Gastroesophageal sphincter (tissue), 4 donors: ENCODE results near the gene ETV6. TPM values are rescaled to one million over a fixed set of nuclear protein-coding genes. Genes with fewer than 3 reads are reported as not detected.

ENCODE experiments used
- ATAC-seq: fragments of 150-250 bp; one replicate; pipeline ENCODE4 v1.9.1; 2016; ENCODE audit warnings: mild to moderate bottlenecking, moderate library complexity
- H3K27ac ChIP-seq, 4 donors: fragments of 200-600 bp; sonication (generic) in 3 of 4; 1 replicate in 3 of 4; 2 replicates in 1 of 4; pipeline ENCODE4 v1.5.1; 2016 to 2019
- H3K27me3 ChIP-seq: fragments of 200-600 bp; sonication (generic); one replicate; pipeline ENCODE4 v1.5.1; 2019
- H3K36me3 ChIP-seq, 2 donors: fragments of 200-600 bp; sonication (generic); one replicate each; pipeline ENCODE4 v1.5.1; 2019; ENCODE audit warnings: control low read depth in 1 of 2
- H3K4me1 ChIP-seq, 3 donors: fragments of 200-600 bp; sonication (generic); 1 replicate in 2 of 3; 2 replicates in 1 of 3; pipeline ENCODE4 v1.5.1; 2016 to 2019; ENCODE audit warnings: control low read depth in 2 of 3
- H3K4me3 ChIP-seq, 2 donors: fragments of 200-600 bp; sonication (generic); one replicate each; pipeline ENCODE4 v1.5.1; 2019; ENCODE audit warnings: mild to moderate bottlenecking in 1 of 2, moderate library complexity in 1 of 2
- H3K9me3 ChIP-seq, 3 donors: fragments of 200-600 bp; sonication (generic); one replicate each; pipeline ENCODE4 v1.5.1; 2017 to 2019; ENCODE audit warnings: control low read depth in 2 of 3
- EP300 ChIP-seq: sonication (generic); formaldehyde crosslinking; IDR thresholded peaks from one replicate; pipeline ENCODE4 v1.6.1; 2017; ENCODE audit warnings: antibody characterized with exemption, mild to moderate bottlenecking
- POLR2A ChIP-seq, 2 donors: fragments of 450-650 bp; IDR thresholded peaks; one replicate each; pipeline ENCODE4 v1.6.1; 2017; ENCODE audit warnings: antibody characterized with exemption in 2 of 2, mild to moderate bottlenecking in 2 of 2, moderate library complexity in 1 of 2
- POLR2AphosphoS5 ChIP-seq: sonication (generic); formaldehyde crosslinking; IDR thresholded peaks from one replicate; pipeline ENCODE4 v1.6.1; 2017; ENCODE audit warnings: antibody characterized with exemption
- WGBS, 2 donors: methylation state at CpG; one replicate each; pipeline ENCODE4 v1.1.5; 2018; ENCODE audit warnings: low coverage in 1 of 2; 5-methylcytosine and 5-hydroxymethylcytosine counted together
- total RNA-seq, 4 donors: library from RNA; depleted of rRNA; stranded (reverse); fragments of >200 nt; gene quantifications; one replicate each; pipeline ENCODE4 v1.1.0, GENCODE V29; 2016
- TF ChIP-seq, protein P1 (sequence below), 4 experiments: fragments of 200-600 bp in 2 of 4; fragments of 450-650 bp in 2 of 4; sonication (generic) in 1 of 4; IDR thresholded peaks; one replicate each; pipeline ENCODE4 v1.5.1; 2017 to 2019; ENCODE audit warnings: antibody characterized with exemption in 4 of 4, mild to moderate bottlenecking in 2 of 4, moderate library complexity in 2 of 4

ETV6 gene
- total RNA-seq, 4 donors from 2014 or later = 18.7 to 30.1 (median 21.1) TPM

DNA sequence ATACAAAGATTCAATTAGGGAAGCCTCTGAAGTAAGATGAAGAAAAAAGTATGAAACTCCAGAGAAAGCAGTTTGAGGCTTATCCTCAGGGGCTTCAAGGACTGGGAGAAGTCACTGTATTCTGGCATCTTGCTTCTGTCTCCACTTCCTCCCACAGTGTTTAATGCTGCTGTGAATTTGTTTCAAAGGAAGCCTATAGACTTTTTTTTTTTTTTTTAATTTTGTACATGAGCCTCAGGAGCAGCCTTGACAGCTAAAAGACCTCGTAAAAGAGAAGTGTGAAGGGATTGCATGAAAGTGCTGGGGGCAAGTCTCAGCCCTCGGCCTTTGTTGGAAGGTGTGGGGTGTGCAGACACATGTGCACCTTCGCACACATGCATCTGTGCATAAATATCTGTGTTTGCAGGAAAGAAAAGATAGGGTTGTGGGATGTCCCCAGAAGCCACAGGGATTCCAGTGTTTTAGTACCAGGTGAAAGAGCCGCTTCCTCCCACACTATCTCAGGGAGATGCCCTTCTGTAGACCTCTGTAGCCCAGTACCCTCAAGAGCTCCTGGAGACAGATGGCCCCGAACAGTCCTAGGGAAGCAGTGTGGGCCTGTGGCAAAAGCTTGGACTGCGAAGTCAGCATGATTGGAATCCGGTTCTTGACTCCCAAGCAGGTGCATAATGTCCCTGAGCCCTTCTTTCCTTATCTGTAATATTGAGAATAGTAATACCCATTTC is 227.8 kb downstream of the ETV6 start:
- 80 to 89% methylated on average over 5 to 6 of the region's 7 CpGs for WGBS, 2 donors
- no peaks in the 10 kb centered on the region for H3K36me3 ChIP-seq
- TF ChIP-seq, protein P1, sequence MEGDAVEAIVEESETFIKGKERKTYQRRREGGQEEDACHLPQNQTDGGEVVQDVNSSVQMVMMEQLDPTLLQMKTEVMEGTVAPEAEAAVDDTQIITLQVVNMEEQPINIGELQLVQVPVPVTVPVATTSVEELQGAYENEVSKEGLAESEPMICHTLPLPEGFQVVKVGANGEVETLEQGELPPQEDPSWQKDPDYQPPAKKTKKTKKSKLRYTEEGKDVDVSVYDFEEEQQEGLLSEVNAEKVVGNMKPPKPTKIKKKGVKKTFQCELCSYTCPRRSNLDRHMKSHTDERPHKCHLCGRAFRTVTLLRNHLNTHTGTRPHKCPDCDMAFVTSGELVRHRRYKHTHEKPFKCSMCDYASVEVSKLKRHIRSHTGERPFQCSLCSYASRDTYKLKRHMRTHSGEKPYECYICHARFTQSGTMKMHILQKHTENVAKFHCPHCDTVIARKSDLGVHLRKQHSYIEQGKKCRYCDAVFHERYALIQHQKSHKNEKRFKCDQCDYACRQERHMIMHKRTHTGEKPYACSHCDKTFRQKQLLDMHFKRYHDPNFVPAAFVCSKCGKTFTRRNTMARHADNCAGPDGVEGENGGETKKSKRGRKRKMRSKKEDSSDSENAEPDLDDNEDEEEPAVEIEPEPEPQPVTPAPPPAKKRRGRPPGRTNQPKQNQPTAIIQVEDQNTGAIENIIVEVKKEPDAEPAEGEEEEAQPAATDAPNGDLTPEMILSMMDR (IDR thresholded peaks at IDR 0.05) = no peak
- TF ChIP-seq POLR2A (IDR thresholded peaks at IDR 0.05) (no peak), POLR2AphosphoS5 (no peak), EP300 (no peak)
- no peaks in the 10 kb centered on the region for H3K9me3 ChIP-seq
- no peak overlapping the region for H3K4me3 ChIP-seq
- ATAC-seq = no peak
- H3K27me3 ChIP-seq = no peaks in the 10 kb centered on the region
- H3K27ac ChIP-seq = peak overlapping the region; percentile 12 to 77 (median 76)
- H3K4me1 ChIP-seq = peaks cover 10 to 54% (median 14%) of the 10 kb centered on the region in 3 donors

DNA sequence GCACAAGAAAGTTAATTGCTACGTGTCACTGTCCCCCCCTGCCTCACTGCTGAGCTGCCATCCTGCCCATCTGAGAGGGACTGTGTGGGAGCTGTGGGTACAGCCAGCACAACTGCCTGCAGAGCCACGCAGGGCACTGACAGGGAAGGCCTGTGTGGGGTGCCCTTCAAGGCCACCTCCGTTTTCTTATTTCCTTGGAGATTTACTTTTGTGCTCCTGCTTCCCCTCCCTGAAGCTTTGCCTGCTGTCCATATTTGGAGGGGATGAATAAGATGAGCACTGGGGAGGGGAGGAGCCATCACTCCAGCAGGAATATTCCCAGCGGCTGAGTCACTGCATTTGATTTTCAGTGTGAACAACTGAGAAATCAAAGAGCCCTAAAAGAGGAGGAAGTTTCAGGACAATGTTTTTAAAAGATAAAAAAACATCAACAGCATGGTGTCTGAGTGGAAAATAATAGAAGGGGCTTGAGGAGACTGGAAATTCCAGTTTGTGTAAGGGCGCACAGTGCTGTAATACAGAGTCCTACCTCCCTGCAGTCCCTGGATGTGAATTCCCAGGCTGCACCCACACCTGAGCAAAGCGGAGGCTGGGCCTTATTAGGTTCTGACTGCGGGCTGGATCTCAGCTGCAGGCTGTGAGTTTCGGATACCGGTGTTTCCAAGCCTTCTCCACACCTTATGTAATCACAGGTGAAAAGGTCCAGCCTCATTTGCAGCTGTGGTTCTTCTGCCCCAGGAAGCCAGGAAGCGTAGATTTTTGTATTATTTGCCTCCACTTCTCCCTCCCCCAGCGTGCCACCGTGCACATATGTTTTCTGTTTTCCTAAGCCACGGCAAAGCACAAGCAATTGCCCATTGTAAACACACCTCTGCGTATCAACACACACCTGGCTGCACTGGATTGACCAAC is 228.7 kb downstream of the ETV6 start:
- Histone ChIP-seq H3K36me3 (no peaks in the 10 kb centered on the region), H3K4me1 (peaks cover 10 to 62% (median 14%) of the 10 kb centered on the region in 3 donors), H3K27me3 (no peaks in the 10 kb centered on the region), H3K4me3 (no peak overlapping the region), H3K9me3 (no peaks in the 10 kb centered on the region), H3K27ac (peak overlapping the region; percentile 9 to 77 (median 76))
- peak; percentile 75 for ATAC-seq
- TF ChIP-seq, protein P1 (IDR thresholded peaks at IDR 0.05) = peak in 1 of 4 experiments; percentile 4
- TF ChIP-seq POLR2A (IDR thresholded peaks at IDR 0.05) = no peak
- 61 to 68% methylated on average over 4 to 12 of the region's 14 CpGs for WGBS, 2 donors

DNA sequence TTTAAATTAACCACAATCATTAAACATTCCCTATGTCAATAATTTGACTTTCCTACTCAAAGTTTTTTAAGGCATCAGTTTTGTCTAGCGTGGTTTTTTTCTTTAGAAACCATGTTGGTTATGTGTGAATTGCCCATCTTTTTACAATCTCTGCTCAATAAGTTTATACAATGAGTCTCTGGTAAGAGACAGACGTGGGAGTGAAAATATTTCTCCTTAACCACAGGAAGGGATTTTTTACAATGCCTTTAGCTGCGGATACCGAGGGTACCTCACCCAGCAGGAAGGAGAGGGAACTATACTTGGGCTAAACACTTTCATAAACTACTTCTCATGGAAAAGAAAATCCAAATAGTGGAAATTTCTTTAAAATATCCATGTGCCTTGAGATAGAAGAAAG is 229.8 kb downstream of the ETV6 start:
- Histone ChIP-seq H3K4me3 (no peak overlapping the region), H3K27me3 (no peaks in the 10 kb centered on the region), H3K9me3 (no peaks in the 10 kb centered on the region), H3K27ac (peak overlapping the region in 2 of 4 donors; percentile 75 to 77), H3K36me3 (peaks cover 0 to 7% of the 10 kb centered on the region in 2 donors), H3K4me1 (peaks cover 10 to 67% (median 14%) of the 10 kb centered on the region in 3 donors)
- WGBS, 2 donors = 41 to 64% methylated on average over 4 of the region's 4 CpGs
- no peak for TF ChIP-seq POLR2A (IDR thresholded peaks at IDR 0.05)
- no peak for TF ChIP-seq POLR2AphosphoS5
- no peak for TF ChIP-seq EP300
- TF ChIP-seq, protein P1 (IDR thresholded peaks at IDR 0.05) = no peak
- ATAC-seq = no peak

DNA sequence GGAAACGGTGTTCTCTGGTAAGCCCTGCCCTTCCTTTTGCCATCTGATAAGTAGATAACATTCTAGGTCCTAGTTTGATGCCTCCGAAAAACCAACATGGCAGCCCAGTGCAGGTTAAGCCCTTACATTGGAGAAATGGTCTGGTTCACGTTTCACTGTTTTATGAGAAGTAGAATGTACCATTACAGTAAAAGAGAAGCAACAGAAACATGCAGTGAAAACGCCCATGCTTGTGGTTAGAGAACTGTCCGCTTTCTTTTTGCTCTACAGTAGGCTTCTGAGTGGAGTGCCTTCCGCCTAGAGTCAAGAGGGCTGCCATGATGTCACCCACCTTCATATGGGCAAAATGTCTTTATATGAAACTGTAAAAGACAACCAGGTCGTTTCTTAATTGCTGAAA is 230.9 kb downstream of the ETV6 start:
- no peak overlapping the region for H3K4me3 ChIP-seq
- H3K27me3 ChIP-seq = no peaks in the 10 kb centered on the region

More for the DNA sequence above, 230.9 kb downstream of the ETV6 start:
- Histone ChIP-seq H3K36me3 (peaks cover 0 to 17% of the 10 kb centered on the region in 2 donors), H3K4me1 (peaks cover 9 to 73% (median 18%) of the 10 kb centered on the region in 3 donors), H3K27ac (no peak overlapping the region), H3K9me3 (no peaks in the 10 kb centered on the region)
- 70 to 80% methylated on average over 5 to 7 of the region's 7 CpGs for WGBS, 2 donors
- no peak for TF ChIP-seq POLR2AphosphoS5
- TF ChIP-seq, protein P1 (IDR thresholded peaks at IDR 0.05) = no peak
- TF ChIP-seq EP300 = no peak
- no peak for TF ChIP-seq POLR2A (IDR thresholded peaks at IDR 0.05)
- no peak for ATAC-seq
